GM18867 (cell line): ENCODE results near the gene ZCCHC14.

Source experiments
- ATAC-seq: cut with Tn5 transposase; IDR thresholded peaks from one replicate; pipeline ENCODE4 v1.9.1; 2021; ENCODE audit warnings: mild to moderate bottlenecking, moderate library complexity; ENCODE audit not compliant: unreplicated experiment

ZCCHC14 gene

DNA sequence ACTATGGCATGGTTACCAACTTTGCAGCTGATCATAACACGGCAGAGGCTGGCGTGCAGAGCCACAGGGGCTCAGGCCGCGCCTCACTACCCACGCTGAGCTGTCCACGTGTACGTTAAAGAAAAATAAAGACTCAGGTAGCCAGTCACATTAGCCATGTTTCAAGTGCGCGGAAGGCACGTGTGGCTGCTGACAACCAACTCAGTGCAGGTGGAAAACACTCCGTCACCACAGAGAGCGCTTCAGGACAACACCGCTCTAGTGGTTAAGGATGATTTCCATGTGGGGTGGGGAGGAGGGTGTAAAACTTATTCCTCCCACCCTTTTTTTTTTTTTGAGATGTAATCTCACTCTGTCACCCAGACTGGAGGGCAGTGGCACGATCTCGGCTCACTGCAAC lies 33.8 kb downstream of the ZCCHC14 start:
- ATAC-seq, result no peak

DNA sequence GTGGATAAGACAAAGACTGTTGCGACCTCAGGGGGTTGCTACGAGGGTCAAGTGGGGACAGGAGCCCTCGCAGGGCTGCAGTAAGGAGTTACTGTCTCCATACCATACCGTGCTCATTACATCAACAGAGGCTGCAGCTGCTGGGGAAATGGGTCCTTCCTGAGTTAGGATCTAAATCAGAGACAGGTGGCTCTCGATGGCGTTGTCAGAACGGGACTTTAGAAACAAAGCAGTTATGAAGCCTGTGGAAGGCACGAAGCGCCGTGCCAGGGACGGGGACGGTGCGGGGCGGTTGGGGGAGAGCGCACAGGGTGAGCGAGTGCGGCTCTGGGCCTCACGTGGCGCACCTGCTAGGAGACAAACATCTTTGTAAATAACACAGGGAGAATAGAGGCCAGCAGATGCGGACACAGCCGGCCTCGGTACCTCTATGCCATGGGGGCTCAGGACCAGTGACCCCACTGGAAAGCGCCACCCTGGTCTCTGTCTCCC lies 34.4 kb downstream of the ZCCHC14 start:
- ATAC-seq, result no peak

DNA sequence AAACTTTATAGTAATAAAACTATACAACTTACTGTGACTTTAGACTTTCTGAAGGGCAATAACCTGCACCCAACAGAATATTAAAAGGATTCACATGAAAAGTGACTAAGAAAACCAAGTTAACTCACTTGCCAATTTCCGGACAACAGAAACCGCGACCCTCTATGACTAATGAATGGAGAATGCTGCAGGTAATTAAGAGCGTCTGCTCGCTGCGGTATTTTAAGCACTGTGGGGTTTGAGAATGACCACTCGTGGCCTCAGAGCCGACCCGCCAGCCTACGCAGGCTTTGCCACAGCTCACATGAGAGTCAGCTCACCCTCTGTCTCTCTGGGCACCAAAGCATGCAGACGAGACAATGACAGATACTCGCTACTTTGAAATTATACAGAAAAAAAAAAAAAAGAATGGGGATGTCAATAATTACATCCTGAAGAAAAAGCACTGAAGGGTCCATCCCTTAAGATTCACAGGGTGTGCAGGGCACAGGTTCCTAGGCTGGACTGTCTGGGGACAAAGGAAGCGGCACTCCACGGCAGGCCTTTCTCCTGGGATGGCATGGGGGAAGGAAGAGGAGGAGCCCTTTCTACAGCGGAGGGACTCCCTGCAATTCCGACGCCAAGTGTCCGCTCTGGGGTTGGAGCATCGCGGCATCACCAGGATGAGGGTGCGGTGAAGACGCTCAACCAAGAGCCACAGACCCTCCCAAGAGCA lies 35.0 kb downstream of the ZCCHC14 start:
- ATAC-seq, result no peak

DNA sequence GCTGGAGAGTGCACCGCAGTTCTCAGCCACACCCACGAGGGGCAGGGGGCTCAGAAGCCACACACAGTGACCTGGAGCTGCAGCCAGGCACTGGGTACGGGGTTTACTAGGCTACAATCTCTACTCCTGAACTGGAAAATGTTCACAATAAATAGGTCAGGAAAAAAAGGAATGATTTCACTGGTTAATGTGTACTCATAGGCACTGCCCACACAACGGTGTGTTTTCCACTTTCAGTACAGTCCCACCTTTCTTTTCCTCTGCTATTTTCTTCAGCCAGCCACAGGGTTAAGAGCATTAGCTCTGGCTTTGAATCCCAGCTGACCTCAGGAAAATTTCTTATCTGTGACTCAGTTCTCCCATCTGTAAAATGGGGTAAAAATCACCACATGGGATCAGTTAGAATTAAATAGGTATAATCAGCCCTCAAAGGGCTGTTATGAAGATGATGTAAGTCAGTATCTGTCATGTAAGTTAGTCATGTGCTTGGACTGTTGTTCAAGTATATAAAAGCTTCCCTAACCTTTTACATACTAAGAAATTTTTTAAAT lies 35.7 kb downstream of the ZCCHC14 start:
- no peak for ATAC-seq

DNA sequence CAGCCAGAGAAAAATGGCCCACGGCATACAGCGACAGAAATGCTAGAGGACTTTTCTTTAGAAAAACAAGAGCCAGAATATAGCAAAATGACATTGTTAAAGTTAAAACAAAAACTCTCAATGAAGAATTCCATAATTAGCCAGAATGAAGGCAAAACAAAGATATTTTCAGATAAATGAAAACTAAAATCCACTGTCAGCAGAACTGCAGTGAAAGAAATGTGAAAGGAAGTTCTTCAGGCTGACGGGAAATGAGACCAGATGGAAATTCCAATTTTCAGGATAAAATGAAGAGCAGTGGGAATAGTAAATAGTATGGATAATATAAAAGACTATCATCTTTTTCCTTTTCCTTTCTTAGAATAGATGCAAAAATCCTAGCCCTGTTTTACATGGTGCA lies 38.4 kb downstream of the ZCCHC14 start:
- no peak for ATAC-seq

DNA sequence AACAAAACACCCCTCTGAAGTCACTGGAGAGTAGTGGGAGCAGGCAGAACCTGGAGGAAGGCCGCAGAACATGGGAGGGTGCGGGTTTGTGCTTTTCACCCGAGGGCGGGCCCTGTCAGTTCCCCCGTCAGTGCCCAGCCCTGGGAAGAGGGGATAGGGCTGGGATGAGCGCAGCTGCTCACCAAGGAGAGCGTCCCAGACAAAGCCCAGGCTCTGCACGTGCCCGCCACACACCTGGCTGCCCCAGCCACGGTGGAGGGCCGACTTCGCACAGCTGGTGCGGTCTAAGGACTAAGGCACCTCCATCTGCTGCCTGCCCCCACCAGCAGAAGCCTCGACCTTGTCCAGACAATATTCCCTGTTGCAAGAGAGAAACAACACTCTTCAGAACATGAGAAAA lies 39.5 kb downstream of the ZCCHC14 start:
- ATAC-seq, result no peak

DNA sequence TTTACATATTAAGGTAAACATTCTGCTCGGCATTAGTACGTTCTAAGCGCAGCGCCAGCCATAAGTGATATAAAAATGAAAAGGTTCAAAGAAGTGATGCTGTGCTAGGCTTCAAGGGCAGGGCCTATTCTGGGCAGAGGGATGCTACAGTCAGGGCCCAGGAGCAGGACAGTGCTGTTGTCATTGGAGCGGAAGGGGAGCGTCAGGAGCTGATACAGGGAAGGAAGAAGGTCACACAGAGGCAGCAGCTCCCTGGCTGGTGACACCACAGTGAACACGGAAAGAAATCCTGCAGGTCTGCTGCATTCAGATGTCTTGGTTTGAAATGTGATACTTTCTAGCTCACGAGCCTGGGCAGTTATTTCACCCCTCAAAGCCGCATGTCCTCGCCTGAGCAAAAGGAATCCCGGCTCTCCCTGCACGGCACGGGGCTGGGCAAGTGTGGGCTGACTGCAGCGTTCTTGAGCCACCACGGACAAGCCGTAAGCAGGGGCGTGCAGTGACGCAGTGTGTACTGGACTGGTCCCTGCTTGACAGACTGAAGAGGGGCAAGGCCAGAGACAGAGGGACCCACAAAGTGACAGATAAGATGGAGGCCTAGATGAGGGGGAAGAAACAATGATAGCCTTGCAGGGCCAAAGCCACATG lies 41.1 kb downstream of the ZCCHC14 start:
- no peak for ATAC-seq

DNA sequence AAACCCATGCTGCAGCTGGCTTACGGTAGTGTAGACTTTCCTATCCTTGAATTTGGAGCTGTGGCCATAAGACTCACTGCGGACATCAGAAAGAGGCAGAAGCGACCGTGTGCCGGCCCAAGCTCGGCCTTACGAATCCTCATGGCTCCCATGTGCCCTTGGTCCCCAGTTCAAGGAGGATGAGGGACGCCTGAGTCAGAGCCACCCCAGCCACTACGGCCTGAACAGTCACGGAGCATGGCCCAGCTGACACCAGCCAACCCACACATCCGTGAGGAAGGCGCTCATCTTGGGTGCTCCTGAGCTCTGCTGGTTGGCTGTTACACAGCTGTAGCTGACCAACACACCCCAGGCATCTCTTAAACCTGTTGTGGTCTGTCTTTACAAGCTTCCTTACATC lies 44.0 kb downstream of the ZCCHC14 start:
- no peak for ATAC-seq

DNA sequence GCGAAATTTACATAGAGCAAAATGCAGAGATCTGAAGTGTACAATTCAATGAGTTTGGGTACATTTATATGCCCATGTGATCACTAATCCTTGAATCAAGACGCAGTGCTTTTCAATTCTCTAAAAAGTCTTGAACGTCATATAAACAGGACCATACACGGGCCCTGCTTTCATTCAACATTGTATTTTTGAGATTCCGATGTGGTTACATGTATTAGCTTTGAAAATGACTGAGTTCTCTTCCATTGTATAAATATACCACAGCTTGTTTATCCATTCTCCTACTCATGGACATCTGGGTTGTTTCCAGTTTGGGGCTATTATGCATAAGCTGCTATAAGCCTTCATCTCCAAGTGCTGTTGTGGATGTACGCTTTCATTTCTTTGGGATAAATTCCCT lies 45.5 kb downstream of the ZCCHC14 start:
- ATAC-seq, result no peak

DNA sequence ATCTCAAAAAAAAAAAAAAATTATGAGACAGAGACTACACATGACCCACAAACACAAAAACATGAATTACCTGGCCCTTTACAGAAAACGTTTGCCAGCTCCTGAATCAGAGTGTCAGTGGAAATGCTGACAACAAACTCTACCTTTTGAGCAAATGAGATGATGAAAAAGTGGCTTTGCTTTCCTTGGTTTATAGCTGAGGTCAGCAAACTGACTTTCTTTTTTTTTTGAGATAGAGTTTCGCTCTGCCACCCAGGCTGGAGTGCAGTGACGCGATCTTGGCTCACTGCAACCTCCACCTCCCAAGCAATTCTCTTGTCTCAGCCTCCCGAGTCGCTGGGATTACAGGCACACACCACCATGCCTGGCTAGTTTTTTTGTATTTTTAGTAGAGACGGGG lies 46.3 kb downstream of the ZCCHC14 start:
- ATAC-seq, result no peak

DNA sequence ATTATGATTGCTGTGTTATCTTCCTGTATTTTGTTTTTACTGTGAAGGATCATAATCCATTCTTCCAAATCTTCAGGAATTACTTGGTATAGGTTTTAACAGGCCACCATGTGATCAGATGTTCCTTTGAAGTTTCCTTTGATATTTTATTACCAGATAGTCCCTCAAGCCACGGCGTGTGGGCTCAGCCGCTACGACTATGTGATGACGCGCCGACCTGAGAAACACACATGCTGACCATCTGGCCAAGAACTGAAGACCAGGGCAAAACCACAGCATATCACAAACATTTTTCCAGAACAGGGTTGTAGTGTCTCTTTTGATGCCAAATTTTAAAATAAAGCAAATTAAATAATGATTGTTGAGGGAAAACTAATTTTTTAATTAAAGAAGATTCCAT lies 47.3 kb downstream of the ZCCHC14 start:
- ATAC-seq, result no peak

DNA sequence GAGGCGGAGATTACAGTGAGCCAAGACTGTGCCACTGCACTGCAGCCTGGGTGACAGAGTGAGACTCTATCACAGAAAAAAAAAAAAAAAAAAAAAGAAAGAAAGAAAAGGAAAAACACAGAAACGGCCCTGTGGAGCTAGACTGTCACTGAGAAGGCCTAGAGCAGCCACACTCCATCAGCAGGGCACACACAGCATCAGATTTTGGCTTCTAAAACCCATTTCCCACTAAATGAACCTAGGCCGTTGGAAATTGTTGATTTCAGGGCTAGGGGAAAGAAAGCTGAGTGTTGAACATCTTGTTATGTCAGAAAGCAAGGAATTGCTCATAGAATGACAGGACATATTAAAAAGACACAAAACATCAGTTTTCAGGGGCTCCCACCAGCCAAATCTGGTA lies 48.9 kb downstream of the ZCCHC14 start:
- ATAC-seq, result no peak

DNA sequence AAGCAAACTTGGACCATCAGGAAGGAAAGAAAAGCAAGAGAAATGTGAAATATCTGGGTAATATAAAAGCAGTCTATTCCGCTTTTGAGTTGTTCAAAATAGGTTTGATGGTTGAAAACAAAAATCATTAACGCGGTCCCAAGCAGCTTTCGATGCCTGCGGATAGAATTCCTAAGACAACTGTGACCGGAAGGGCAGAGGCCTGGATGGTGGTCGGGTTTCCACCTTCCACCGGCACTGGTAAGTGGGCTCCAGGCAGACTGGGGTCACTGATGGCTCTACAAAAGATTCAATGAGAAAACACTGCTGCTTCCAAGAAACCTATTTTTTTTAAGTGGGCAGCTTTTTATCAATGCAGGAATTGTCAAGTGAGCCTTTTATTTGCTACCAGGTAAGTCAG lies 49.8 kb downstream of the ZCCHC14 start:
- ATAC-seq, result no peak

DNA sequence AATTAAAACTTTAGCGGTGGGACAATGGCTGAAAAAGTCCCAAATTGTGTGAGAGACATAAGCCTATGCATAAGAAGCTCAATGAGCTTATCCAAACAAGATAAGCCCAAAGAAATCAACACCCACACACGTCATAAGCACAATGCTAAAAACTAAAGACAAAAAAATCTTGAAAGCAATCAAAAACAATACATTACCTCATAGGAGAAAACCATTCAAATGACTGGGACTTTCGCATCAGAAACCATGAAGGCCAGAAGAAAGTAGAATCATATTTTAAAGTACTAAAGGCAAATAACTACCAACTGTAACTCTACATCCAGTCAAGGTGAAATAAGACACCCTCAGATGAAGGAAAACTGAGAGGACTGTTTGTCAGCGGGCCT lies 50.2 kb downstream of the ZCCHC14 start:
- no peak for ATAC-seq

DNA sequence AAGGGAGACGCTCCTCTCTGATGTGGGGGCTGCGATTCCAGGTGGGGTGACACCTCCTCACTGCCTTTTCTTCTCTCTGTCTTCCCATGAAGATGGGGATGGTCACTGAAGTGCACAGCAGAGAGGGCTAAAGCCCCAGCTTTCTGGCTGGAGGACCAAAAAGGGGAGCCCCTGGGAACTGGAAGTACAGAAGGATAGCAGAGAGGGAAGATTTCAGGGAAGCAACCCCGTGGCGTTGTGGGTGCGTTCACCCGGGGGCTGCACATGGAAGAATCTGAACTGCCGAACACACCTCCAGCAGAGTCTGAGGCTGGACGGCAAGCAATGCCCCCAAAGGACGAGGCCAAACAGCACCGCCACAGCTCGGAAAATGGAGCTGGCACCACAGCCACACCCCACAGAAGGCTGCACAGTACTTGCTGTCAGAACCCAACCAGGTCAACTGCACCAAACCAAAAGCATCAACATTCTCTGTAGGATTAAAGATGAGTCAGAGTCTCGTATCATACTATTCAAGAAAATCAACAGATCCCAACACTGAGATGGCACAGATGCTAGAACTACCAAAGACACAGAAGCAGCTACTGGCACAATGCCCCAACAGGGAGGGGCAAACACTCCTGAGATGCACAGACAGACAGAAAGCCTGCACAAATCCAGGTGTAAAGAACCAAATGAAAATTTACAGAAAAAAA lies 50.8 kb downstream of the ZCCHC14 start:
- no peak for ATAC-seq

DNA sequence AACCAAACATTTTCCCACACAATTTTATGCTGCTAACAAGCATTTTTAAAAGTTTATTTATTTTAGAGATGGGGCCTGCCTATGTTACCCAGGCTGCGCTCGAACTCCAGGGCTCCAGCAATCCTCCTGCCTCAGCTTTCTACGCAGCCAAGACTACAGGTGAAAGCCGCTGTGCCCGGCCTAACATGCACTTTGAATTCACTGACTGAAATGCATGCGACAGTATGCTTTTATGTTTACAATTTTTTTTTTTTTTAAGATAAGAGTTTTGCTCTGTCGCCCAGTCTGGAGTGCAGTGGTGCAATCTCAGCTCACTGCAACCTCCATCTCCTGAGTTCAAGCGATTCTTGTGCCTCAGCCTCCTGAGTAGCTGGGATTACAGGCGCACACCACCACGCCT lies 52.9 kb downstream of the ZCCHC14 start:
- ATAC-seq, result no peak

DNA sequence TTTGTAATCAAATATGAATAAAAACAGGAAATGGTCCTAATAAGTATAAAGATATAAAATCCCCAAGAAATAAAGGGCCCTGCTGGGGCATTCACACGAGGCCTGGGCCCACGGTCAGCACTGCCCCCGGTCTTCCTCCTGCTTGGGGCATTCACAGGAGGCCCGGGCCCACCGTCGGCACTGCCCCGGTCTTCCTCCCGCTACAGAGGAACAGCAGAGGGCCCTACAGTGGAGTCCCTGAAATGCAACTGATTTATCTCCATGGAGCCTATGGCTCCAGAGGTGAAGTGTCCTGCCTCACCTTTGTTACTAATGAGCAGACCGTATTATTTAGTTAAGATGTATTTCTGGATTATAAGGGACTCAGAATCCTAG lies 54.2 kb downstream of the ZCCHC14 start:
- ATAC-seq, result no peak

DNA sequence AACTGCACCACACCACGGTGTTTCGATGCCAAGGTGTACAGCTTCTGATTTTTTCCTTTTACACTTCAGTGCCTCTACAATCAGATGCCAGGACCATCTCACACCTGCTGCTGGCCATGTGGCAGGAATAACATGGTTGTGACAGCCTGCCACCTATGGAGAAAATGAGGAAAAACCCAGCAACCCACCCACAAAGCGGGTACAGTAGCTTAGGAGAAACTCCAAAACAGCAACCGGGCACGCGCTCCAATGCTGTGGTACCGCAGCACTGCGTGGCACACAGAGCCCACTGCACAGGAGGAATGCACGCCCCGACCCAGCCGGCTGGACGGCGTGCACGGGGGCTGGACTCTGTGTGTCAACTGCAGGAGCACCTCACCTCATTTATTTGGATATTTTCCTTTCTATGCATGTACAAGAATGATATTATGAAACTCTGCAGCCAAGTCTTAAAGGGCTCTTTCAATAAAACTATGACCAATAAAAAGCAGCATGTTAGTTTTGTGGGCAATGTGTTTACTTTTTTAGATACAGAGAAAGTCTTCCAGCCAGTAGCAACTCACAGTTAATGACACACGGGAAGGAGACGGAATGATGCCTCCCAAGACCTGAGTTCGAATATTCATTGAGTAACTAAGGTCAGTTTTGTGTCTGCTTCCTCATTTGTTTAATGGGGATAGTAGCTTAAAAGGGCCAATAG lies 54.8 kb downstream of the ZCCHC14 start:
- ATAC-seq, result no peak

DNA sequence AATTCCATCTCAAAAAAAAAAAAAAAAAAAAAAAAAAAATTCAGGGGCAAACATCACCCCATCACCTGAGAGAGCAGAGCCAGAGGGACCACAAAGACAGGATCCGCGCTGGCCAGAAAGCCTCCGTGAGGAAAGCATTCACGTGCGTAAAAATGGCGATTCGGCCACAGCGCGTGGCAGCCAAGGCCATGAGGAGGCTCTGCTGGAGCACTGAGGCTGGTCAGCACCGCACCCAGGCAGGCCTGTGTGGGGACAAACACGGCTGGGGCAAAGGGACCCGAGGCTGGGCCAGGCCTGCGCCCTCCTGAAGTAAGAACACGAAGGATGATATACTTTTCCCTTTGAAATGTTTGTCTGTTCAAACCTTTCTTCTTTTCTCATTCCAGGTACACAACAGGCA lies 55.5 kb downstream of the ZCCHC14 start:
- ATAC-seq, result no peak

DNA sequence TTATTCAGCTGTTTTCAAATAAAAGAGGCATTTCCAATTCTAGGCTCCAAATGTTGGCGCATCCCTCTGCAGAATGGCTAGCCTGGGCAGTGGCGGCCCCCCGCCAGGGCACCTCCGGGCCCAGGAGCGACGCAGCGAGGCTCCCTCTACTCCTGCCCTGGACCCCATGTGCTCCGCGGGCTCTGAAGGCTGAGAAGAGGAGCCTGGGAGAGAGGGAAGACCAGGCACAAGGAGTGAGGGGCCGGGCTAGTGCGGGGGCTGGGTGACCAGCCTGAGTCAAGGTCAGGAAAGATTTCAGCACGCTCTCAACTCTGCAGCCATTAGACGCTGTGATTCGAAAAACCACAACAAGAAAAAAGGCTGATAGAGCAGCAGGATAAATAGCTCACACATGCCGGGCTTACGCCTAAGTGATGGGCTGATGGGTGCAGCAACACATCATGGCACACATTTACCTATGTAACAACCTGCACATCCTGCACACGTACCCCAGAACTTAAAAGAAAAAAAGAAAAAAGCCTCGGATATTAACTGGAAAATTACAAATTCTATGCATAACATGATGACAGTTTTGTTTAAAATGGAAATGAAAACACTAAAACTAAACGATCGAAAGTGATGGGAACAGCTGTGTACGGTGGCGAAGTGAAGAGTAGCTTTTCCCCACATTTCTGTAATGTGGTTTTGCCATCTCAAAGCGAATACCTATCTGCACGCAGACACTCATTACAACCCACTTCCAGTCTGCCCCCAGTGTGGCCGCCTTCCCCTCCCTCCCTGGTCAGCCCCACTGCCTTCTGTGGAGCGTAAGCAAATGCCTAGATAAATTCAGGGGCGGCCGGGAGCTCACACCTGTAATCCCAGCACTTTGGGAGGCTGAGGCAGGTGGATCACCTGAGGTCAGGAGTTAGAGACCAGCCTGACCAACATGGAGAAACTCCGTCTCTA lies 56.3 kb downstream of the ZCCHC14 start:
- ATAC-seq, result no peak
